GDM1 (cell line): Measurements from ENCODE around the gene UVRAG.

Experiments used
- DNase-seq: peaks from one replicate; lab custom pipeline; 2025; lab: John Stamatoyannopoulos, UW

UVRAG gene

DNA sequence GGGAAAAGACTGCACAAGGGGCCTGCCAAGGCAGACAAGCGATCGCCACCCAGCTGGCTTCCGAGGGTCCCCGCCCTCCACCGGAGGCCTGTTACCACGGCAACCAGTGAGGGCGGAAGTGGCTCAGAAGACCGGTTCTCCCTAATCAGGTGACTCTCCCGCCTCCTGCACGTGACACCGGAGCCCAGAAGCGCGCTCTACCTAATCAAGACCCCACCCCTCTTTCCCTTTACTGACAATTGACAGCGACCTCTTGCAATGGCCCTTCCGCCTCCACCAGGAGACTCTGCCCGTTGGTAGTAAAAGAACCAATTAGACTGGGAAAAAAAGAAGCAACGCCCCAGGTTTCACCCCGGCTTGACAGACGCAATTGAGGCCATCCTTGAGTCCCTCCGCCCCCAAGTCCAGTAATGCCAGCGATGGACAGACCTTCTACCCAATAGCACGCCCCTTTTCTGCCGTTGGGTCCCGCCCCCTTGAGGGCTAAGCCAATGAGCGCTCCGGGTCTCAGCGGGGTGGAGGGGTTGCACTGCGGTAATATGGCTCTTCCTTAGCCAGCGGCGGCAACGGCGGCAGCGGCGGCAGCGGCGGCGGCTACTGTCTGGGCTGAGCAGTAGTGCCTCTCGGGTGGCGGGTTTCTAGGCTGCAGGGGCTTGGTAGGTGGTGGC lies at the start of gene UVRAG:
Gene UVRAG, plus strand, starts transcription at position 534 of the 668 bp plus-strand sequence. CDS start 198 bp downstream, outside the sequence.
- peak; percentile 99 for DNase-seq

DNA sequence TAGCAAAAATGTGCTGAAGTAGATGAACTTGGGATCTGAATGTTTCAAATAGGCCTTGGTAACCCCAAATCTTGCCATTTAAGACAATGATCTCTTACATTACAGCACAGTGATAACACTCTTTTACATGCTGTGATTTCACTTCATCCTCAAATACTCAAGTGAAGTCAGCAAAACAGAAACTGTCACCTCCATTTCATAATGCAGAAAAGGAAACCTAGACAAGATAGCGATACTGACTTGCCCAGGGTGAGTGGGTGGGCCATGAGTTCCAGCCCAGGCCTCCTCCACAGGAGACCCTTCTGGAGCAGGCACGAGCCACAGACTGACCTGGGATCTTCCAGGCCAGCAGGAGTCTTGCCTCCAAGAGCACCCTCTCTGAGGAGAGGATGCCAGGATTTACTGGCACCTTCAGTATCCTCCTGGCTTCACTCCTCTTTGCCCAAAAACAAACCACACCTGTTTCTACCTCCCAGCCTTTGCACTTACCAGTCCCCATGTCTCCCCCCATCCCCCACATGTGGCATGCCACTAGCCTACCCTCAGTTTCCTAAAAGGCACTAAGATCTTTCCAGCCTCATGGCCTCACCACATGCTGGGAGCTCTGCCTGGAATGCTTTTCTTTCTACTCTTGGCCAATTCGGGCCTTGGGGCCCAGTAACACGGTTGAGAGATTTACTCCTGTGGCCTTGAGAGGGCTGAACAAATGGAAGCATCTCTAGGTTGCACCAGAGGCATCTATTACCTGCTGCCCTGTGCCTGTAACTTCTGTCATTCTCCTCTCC lies 48.4 kb upstream of the UVRAG start:
- no peak for DNase-seq

DNA sequence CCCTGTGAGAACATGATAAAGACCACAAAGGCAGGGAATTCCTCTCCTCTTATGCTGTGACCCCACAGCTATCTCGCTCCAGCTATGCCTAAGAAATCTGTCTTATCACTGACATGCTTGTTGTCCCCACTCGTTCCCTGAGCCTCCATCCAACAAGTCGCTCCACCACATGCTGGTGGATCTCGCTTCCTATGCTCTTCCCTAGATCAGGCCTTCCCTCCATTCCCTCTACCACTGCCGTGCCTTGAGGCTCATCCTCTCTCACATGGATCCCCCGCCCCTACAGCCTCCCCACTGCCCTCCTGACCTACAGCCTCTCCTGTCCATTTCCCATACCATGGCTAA lies 47.8 kb upstream of the UVRAG start:
- no peak for DNase-seq

DNA sequence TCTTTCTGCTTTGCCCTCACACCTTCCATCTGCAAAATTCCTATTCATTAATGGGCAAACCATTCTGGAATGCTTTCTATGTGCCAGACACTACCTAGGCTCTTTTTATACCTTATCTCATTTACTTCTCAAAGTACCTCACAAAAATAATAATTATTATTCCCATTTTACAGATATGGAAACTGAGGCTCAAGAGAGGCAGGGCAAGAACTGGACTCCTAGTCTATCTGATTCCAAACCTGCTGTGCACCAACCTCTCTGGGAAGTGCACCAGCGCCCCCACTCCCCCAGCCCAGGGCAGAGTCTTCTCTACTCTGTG lies 47.3 kb upstream of the UVRAG start:
- no peak for DNase-seq

DNA sequence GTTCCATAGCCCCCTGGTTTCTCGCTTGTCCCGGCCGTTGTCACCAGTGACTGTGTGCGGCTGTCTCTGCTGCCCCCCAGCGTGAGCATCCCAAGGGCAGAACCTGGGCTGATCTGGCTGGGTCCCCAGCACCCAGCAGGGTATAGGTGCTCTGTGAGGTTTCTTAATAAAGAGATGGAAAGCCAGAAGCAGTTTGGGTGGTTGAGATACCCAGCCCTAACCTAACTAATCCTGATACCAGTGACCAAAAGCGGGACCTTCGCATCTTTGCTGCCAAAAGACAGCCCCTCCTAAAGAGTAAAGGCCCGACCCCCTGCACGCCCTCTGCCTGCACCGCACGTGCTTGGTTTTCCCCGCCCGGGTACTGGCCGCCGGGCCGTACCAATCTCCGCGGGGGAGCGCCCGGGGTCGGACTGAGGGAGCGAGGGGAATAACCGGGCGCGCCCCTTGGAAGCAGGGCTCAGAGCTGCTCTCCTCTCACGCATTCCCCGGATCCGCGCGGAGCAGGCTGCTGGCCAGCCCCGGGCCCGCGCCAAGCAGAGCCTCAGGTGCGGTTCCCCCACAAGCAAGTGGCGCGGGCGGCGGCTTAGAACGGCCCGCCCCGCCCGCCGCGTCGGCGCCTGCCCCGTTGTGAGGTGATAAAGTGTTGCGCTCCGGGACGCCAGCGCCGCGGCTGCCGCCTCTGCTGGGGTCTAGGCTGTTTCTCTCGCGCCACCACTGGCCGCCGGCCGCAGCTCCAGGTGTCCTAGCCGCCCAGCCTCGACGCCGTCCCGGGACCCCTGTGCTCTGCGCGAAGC lies 46.7 kb upstream of the UVRAG start, which contains the start of gene DGAT2:
Gene DGAT2, plus strand, starts transcription at position 667 of the 797 bp plus-strand sequence. CDS start 214 bp downstream, outside the sequence.
- DNase-seq, result peak; percentile 53

DNA sequence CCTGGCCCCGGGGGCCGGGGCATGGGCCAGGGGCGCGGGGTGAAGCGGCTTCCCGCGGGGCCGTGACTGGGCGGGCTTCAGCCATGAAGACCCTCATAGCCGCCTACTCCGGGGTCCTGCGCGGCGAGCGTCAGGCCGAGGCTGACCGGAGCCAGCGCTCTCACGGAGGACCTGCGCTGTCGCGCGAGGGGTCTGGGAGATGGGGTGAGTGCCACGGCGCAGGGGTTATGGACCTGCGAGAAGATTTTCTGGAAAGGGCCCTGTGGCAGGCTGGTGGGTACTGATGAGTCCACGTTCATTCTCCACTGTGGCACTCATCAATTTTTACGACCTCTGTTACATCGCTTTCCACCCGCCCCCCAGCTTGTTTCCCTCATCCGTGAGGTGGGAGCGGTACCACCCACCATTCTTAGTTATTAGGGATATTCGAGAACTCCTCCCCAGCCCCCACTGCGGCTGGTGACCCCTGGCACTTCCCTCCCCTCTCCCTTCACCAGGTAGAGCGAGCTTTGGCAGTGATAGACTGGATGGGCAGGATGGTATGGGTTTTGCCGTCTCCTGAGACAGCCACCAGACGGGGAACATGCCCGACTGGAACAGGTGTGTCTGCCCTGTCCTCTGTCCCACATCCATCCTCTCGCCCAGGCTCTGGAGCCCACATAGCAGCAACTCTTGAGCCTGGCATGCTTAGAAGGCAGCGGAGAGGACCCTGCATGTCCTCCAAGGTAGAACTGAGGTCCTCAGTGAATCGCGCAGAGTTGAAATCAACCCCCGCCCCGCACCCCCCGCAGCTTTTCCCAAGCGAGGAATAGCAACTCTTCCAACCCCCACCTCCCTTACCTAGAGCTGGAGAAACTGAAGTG lies 45.9 kb upstream of the UVRAG start:
- no peak for DNase-seq

DNA sequence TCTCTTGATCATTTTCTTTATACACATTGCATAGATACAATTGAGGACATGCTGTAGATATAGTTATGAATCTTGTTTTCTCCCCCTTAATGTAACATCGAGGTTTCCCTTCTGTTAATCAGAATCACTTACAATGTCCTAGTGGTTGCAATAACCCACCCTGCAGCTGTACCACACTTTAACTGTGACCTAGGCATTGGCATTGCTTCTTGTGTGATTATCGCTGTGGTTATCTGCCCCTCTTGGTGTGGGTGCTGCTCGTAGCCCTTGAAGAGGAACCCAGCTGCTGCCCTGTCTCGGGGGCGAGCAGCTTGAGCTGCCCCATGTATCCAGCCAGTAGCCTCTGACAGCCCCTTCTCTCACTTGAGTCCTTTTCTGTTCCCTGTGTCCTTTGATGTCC lies 44.9 kb upstream of the UVRAG start:
- DNase-seq, result no peak

DNA sequence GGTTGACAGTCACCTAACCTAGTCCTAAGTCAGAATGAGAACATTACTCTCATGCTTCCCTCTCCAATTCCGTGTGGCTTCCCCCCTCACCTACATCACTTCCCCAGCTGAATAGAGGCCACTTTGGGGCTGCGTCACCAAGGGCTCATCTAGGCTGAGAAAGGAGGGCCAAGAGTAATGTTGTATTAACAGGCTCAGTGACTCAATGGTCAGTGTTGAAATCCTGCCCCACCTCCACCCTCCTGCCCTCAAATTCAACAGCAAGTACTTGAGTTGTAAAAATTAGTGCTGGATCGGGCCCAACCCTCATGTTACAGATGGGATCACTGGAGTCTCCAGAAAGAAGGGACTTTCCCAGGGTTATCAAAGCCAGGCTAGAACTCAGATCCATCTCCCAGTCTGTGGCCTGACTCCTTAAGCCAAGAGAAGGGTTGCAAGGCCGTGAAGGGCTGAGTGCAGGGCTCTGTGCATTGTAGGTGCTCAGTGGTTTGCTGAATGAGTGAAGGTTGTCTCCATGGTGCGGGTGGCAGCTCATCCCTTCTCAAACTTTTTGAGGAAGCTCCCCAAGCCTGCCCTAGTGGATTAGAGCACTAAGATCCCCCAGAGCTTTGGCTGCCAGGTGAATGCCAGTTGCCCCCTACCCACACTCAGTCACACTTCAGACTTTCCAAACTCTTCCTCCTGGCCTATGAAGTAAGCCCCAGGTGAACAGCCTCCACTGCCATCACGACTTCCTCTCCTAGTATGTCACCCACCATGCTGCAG lies 43.2 kb upstream of the UVRAG start:
- no peak for DNase-seq

DNA sequence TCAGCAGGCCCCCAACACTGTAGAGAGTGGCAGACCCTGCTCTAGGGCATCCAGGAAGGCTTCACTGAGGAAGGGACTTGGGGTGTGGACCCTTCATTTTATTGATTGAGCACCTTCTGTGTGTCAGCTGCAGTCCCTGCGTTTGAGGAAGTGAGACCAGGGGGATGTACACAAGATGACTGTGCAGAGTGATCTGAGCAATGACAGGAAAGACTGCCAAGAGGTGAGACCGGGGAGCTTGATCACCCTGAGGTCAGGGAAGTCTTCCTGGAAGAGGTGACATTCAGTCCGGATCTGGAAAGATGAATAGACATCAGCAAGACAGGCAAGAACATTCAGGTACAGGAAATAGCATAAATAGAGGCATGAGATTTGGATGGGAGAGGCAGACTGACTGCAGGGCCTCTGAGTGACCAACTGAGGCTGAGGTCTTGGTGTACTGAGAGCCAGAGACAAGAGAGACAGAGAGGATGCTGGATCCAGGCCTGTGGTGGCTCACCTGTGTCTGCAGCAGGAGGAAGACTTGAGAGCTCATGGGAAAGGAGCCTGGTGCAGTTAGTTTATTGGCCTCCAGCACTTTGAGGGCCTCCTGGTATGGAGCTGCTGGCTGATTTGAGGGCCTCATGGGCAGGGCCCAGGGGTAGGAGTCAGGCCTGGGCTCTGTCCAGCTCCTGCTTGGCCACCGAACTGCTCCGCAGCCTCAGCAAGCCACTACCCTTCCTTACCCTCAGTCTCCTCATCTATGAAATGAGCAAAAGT lies 41.2 kb upstream of the UVRAG start:
- peak; percentile 46 for DNase-seq

DNA sequence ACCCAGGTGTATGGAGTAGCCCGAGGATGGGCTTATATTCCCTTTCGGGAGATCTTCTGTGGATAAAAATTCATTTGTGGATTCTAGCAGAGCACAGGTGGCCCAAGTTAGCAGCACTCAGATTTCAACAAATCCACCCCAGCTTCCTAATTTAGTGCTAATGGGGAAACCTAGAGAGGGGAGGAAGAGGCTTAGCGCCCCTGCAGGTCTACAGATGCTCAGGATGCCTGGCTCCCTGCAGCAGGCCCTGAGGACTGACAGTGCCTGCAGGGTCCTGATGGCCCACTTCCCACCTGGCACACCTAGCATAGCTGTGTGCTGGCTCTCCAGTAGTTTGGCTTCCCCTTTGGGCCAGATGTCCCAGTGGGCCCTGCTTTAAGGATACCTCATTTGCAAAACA lies 40.0 kb upstream of the UVRAG start:
- no peak for DNase-seq

DNA sequence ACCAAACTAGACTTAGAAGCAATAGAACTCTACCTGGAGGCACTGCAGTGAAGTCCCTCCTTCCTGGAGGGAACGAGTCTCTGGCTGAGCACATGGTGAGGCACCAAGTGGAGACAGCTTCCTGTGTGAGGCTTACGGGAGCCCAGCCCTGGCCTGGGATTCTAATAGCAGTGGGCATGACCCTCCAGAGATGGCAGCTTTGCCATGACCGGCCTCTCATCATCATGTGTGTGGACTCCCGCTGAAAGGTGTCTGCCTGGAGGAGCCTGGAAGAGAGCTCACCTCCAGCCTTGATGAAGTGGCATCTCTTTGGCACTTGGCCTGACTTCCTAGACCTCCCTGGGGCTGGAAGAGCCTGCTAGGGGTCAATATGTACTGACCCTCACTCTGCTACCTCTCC lies 38.5 kb upstream of the UVRAG start:
- DNase-seq, result no peak

DNA sequence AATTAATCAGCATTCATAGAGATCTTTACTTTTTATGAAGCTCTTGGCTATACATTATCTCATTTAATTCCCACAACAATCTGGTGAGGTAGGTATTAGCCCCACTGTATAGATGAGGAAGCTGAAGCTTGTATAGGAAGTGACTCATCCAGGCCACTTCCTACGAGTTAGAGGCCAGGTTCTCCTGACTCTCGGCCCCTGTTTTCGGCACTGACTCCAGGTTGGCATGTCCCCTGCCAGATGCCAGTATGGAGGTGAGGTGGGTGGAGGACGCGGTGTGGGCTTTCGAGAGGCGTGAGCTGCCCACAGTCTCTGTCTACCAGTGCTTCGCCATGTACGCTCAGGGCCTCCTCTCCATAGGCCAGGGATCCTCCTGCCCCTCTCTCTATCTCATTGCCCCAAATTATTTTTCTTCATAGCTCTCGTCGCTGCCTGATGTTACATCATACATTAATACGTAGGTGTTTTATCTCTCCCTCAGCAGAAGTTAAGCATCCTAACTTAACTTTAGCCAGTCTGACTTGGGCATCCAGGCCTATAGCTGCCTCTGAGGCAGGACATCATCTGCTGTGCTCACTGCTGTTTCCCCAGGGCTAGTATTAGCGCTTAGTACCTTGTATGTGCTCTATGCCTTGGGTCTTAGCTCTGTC lies 37.4 kb upstream of the UVRAG start:
- DNase-seq, result peak; percentile 14

DNA sequence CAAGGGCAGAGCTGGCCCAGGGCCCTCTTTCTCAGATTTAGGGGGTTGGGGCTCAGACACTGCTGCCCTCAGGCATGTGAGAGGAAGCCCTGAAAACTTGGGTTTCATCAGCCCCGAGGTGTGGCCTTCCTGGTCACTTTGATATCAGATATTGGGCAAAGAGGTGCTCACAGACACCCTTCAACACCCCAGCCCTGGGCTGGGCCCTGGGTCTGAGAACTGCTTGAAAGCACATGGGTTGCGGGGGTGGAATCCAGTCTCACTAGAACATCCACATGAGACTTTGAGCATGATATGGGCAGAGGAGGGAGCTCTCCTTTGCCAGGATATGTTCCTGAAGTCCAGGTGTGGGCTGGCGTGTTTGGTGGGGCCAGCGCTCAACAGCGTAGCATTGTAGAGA lies 36.0 kb upstream of the UVRAG start:
- no peak for DNase-seq

DNA sequence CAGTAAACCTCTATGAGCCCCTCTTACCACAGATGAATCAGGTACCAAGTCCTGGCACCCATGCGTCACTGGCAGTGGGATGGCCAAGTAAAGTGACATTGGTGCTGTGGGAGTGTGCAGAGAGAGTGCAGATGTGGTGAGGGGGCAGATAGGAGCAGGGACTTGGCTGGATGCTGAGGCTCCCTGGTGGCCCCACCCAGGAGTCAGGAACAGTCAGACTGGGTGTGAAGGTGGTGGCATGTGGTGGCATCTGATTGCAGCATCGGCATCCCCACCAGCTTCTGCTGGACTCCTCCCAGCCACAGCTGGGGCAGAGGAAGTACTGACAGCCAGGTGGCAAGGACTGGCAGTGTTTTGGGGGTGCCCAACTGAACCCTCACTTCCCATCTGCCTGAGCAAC lies 35.0 kb upstream of the UVRAG start:
- DNase-seq, result no peak

DNA sequence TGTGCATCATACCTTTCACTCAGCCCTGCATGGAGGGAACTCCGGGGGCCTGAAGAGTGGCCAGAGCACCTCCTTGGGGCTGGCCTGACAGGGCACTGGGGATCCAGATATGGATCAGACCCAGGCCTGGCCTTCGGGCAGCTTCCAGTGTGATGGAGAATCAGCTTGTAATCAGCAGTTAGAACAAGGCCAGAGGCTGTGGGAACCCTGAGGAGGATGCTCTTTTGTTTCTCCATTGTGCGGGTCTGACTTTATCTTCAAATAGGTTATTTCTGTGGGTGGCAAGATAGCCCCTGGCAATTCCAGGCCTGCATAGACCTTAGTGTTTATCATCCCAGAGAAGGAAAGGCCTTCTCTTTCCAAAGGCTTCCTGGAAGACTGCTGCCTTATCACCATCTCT lies 34.1 kb upstream of the UVRAG start:
- no peak for DNase-seq

DNA sequence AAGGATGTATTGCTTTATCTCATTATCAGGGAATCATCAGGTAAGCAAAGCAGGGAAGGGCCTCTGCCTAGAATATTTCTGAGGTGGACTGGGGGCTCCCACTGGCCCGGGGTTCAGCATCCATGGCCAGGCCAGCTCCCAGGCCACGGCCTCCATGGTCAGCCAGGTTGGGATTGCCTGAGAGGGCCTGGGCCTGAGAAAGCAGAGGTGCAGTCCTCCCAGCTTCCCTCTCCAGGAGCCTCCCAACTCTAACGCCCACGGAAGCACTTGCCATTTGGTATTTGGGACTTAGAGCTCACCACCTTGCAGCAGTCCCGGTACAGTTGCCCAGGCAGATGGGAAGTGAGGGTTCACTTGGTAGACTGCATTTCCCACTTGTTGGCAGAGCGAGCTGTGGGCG lies 33.7 kb upstream of the UVRAG start:
- DNase-seq, result no peak

DNA sequence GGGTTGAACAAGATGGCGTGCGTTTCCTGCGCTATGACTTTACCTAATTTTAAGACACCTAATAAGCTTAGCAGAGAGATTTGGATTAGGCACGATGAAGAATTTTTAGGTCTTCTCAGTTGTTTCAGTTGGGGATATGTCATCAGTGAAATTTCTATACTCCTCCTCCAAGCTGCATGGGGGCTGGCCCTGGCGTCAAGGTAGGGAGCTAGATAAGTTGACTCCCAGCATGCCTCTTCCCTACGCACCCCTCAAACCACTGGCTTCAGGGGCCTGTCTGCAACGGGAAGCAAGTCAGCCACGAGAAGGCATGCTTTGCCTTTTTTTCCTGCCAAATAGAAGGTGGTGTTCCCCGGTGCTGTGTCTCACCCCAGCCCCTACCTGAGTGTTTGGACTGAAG lies 33.2 kb upstream of the UVRAG start:
- DNase-seq, result no peak

DNA sequence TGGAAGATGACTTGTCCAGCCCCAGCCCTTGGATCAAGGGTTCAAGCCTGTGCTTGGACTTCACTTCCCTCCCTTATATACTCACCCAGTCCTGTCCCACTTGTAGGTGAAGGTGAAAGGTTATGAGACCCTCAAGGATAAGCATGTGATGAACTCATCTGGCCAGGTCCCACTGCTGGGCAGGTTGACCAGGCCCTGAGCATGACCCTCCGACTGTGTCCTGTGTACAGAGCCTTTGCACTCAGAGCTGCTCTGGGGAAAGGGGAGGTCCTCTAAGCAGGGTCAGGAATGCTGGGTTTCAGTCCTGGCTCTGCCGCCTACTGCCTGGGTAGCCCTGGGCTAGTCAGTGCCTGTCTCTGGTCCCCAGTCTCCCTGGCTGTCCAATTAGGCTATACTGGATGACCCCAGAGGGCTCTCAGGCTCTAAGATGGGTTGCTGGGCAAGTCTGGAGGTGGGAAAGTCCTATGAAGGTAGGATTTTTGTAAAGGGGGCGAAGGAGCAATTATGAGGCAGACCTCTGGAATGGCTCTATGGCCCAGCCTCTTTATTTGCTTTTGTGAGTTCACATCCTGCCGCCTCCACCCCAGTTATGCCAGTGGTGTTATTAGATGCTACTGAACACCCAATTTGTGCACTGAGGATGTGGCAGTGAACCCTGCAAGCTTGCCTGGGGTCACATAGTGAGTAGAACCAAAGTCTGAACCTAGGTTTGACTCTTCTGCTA lies 32.3 kb upstream of the UVRAG start:
- no peak for DNase-seq

DNA sequence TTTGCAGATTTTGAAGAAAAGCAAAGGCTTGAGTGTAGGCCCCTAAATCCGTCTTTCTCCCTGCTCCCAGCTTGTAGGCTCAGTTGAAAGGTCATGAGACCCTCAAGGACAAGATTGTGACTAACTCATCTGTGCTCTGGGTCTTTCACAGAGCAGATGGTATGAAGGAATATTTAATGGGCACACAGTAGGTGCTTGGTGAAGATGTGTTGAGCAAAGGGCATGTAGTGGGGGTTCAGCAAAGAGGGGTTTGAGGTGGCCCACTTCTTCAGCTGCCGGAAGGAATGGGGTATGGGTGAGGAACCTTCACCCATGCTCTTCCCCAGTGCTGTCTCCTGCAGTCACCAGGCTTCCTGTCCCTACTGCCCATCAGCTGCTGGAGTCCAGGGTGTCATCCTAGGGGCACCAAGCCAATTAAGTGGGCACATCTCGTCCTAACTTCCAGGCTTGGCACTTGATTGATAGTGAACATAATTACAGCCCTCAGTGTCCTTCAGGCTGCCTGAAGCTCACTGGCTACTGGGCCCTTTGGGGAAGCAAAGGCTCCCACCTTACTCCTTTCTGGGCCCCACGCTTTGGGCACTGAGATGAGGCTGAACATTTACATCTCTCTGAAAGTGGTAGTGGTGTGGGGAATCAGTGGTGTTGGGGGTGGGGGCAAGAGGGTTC lies 31.5 kb upstream of the UVRAG start:
- no peak for DNase-seq
